Measurements from ENCODE around the gene PUS10.
"Not testable (repeated sequence)": the region's sequence is repeated elsewhere in the genome, so short reads cannot be mapped to it uniquely, and the experiment has no call there.

PUS10 gene

GRCh38 chr2:61012303-61012702 is 5.8 kb downstream of the PUS10 start:
- DNase-seq = not testable (repeated sequence)

DNA sequence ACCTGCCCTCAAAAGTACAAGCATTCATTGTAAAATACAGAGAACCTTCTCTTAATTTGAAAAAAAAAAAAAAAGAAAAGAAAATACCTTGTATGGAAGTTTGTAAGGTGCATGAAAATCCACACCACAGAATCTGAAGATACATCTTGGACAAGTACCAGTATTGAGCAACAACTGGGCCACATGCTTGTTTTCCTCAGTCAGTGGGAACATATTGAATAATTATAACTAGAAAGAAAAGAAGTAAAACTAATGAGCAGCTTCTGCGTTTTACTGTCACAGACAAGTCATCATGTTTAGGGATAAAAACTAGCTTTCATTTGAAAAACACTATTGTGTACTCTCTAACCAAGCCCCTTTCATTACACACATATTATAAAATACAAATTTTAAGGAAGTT is 6.4 kb downstream of the PUS10 start:
- DNase-seq = no peak

DNA sequence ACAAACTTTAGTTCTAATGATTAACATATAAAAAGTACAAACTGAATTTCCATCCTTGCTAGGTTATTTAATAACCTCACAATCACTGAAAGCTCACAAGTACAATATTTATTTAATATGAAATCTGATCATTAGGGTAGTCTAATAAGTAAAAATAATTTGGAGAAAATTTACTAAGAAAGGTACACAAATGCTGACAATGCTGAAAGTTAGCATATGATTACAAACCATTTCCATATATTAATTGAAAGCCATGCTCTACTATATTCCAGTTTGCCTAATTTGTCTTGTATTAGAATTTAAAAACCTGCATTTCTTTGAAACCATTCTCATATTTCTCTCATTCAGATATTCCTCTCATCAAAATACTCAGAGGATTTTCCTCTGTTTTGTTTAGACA is 8.7 kb downstream of the PUS10 start:
- no peak for DNase-seq

DNA sequence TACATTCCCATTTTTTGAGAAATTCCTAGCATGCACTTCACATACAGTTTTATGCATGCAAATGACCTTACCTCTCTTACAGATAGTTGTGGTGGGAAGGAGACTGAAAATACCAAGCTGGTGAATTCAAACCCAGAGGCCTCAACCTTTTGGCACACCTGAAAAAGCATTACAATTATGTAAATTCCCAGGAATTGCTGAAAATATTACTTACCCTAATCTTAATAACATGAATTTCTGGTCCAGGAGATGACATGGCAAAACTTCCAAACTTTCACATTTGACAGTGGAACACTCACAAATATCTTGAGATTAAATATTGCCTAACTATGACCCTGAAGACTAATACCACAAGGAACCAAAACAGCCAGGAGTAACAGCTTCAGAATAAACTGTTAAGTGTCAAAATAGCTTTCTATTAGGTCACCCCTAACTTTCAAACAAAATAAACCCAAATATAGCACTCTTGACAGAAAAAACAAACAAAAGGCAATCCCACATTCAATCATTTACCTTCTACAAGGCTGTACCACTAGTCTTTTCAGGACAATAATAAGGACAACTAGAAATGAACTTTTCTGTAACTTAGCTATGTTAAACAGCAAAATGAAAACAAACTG is 11.5 kb downstream of the PUS10 start:
- no peak for DNase-seq

- DNase-seq = no peak
Measured at GRCh38 chr2:61005736-61006135, 12.3 kb downstream of the PUS10 start.

GRCh38 chr2:60998628-60999545 is 19.2 kb downstream of the PUS10 start:
- no peak for DNase-seq

- DNase-seq = no peak
Measured at GRCh38 chr2:60994131-60994530, 23.9 kb downstream of the PUS10 start.

GRCh38 chr2:60992985-60993392 is 25.1 kb downstream of the PUS10 start:
- no peak for DNase-seq

GRCh38 chr2:60991644-60992043 is 26.4 kb downstream of the PUS10 start:
- DNase-seq = no peak

- no peak for DNase-seq
Measured at GRCh38 chr2:60989259-60989658, 28.8 kb downstream of the PUS10 start.

GRCh38 chr2:60987656-60988055 is 30.4 kb downstream of the PUS10 start:
- DNase-seq = not testable (repeated sequence)

DNA sequence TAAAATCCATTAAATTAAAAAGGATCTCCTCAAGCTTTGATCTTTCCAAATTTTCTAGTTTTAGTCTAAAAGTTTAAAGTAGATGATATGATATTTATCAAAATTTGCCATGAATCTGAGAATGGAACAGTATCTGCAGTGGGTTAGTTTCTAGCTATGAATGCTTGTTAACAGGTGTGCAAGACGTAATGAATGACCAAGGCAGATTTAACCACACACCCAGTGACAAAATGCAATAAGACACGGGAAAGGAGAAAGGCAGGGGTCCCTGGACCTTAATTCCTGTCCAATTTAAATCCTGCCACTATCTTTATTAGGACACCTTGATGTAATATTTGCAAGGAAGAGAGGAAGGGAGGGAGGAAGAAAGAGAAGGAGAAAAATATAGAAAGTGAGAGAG is 31.0 kb downstream of the PUS10 start:
- no peak for DNase-seq

GRCh38 chr2:60984720-60985119 is 33.3 kb downstream of the PUS10 start:
- DNase-seq = no peak

GRCh38 chr2:60982066-60982465 is 36.0 kb downstream of the PUS10 start:
- DNase-seq = not testable (repeated sequence)

DNA sequence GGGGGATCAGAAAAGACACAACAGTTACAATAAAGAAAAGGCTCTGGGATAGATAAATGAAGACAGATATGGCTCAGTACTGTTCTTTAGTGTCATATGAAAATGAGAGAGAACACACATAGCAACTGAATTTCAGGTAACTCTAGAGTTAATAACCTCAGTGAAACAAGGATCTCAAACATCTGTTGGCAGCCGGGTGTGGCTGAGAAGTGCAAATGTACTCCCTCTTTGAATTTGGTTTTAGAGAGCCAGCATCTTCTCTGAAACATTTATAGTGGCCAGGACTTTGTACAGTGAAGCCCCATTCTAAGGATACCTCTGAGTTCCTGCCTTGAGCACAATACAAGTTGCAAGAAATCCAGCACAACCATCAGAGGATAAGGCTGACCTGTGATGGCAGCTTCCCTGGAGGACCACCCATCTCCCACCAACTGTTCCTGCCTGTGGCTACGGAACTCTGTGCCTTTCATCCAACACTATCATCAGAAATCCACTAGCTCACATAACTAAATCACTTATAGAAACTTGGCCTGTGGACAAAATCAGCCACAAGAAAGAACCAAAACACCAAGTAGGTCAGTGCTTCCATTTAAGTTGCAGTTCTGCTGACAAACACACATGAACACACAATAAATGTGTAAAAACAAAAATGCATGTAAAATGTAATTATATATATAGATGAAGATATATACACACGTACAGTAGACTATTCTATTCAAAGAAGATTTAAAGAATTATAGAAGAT is 37.8 kb downstream of the PUS10 start:
- DNase-seq = no peak

DNA sequence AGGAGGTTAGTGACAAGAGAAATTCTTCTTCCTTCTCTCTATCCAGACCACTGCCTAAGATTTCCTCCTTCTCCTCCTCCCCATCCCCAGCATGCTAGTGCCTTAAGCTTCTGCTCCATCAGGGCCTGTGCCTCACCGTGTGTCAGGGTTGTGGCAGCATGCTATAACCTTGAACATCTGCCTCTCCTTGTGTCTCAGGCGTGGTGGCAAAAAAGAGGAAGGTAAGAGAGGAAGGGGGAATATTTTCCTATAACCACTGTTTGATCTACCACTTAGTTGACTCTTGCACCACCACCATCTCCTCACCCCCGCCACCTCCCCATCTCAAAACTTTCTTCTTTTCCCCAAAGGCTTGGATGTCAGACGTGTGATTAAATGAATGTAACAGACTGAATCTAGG is 38.8 kb downstream of the PUS10 start:
- DNase-seq = no peak

- no peak for DNase-seq
Measured at GRCh38 chr2:60977562-60977895, 40.5 kb downstream of the PUS10 start.

DNA sequence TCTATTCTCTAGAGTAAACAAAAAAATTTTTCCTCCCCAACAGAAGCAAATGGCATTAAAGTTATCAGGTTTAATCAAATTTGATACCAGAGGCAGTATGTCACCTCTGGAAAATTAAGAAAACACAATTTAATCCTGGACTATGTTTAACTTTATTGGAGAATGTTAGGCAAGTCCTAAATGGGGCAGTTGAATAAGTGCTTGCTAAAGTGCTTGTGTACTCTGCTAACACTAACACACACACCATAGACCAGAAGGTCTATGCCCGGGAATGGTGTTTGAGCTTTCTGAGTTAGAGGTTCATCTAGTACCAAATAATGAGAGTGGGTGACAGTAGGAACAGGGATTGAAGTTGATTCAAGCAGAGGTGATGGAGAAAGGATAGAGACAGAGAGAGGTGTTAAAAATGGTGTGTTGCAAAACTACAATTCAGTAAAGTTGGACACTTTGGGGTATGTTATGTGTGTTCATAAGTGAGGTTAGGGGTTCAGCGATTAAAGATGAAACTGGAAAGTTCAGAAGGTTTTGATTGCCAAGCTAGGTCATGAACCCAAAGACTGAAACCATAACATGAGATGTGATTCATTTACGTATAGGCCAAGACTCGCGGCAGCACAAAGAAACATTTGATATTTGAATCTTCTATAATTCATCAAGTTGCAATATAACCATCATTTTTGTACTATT is 41.0 kb downstream of the PUS10 start:
- no peak for DNase-seq

DNA sequence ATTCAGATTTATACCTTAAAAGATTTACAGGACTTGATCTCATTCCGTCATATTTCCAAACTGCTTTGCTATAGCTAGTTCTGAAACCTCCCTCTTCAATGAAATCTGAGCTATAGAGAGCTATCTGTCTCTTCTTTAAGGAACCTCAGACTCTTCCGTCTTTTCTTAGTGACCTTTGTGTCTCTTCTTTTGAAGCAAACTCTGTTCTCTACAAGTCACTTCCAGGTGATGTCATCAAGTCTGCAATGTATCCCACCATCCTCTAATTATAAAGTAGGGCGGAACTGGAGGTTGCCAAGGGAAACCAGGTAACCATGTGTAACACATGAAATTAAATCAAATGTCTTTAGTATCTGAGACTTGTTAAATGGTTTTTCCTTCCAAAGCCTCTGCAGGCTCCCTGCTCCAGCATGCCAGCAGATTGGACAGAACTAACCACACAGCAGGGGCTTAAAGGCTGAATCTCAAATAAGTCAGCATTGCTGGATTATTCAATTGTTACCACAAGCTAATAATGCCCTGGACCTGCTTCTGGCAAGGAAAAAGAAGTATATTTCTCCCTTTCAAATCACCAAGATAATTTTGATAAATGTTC is 41.7 kb downstream of the PUS10 start:
- DNase-seq = no peak

DNA sequence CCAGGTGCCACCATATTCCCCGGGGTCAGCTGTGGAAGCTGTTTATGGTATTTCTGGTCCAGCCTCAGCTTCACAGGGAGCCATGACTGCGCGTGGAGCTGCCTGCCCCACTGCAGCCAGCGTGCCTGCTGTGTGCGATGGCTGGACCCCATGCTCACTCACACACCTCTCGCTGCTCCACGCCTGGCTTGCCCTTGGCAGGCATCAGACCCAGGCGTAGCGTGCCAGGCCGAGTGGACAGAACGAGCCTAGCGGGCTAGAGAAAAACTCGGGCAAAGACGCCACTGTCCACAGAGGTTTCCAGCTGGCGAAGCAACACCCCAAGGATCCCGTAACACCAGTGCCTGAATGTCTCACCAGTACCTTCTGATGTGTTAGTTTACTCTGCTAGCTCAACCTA is 43.4 kb downstream of the PUS10 start:
- no peak for DNase-seq

- DNase-seq = no peak
Measured at GRCh38 chr2:60973705-60974104, 44.4 kb downstream of the PUS10 start.

- no peak for DNase-seq
Measured at GRCh38 chr2:60972889-60973656, 45.0 kb downstream of the PUS10 start.
